NB4 (cell line): ENCODE data around the gene VDR.

ENCODE experiments used
- POLR2A ChIP-seq: IDR thresholded peaks from 2 replicates; pipeline ENCODE4 v1.6.1; 2011; ENCODE audit warnings: mild to moderate bottlenecking; ENCODE audit not compliant: insufficient read length; ENCODE audit errors: extremely low read depth
- TF ChIP-seq, protein P1 (sequence below): IDR thresholded peaks from one replicate; pipeline ENCODE4 v1.5.1; 2012; ENCODE audit warnings: low read depth, low read length
- TF ChIP-seq, protein P2 (sequence below): IDR thresholded peaks from 2 replicates; pipeline ENCODE4 v1.6.1; 2011; ENCODE audit warnings: low read depth, low read length

DNA sequence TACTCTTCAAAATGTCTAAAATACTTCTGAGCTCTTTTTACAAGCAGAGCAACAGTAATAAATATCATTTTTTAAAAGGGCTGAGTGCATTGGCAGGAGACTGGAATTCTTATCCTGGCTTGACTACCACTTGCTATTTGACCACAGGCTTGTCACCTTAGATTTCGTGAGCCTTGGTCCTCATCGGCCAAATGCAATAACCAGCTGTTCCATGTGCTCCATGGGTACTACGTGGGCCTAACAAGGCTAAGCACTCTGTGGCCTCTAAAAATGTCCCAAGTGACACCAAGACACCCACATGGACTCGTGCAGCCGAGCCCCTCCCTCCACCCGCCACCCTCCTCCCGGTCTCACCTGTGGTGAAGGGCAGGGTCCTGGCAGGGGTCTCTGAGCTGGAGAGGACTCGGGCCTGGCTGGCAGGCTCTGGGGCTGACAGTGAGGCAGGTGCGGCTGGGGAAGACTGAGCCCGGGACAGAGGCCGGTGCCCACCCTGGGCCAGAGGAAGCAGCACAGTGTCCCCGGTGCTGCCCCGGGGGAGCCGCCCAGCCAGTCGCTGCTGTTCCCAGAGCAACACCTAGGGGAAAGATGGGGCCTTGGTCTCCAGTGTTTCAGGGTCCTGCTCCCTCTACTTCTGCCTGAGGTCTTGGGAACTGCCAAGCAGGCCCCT is 111.6 kb downstream of the VDR start:
- TF ChIP-seq, protein P1, sequence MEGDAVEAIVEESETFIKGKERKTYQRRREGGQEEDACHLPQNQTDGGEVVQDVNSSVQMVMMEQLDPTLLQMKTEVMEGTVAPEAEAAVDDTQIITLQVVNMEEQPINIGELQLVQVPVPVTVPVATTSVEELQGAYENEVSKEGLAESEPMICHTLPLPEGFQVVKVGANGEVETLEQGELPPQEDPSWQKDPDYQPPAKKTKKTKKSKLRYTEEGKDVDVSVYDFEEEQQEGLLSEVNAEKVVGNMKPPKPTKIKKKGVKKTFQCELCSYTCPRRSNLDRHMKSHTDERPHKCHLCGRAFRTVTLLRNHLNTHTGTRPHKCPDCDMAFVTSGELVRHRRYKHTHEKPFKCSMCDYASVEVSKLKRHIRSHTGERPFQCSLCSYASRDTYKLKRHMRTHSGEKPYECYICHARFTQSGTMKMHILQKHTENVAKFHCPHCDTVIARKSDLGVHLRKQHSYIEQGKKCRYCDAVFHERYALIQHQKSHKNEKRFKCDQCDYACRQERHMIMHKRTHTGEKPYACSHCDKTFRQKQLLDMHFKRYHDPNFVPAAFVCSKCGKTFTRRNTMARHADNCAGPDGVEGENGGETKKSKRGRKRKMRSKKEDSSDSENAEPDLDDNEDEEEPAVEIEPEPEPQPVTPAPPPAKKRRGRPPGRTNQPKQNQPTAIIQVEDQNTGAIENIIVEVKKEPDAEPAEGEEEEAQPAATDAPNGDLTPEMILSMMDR, result no peak
- TF ChIP-seq POLR2A, result no peak
- TF ChIP-seq, protein P2, sequence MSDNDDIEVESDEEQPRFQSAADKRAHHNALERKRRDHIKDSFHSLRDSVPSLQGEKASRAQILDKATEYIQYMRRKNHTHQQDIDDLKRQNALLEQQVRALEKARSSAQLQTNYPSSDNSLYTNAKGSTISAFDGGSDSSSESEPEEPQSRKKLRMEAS, result no peak
